ENCODE results near the gene SEC23B. TPM values are rescaled to one million over a fixed set of nuclear protein-coding genes. Genes with fewer than 3 reads are reported as not detected.

The SEC23B gene
- total RNA-seq, 5 donors from 2014 or later (not counting 1 experiment from before 2014, with no cell fraction given): 34.7 to 51.3 (median 42.1) TPM

DNA sequence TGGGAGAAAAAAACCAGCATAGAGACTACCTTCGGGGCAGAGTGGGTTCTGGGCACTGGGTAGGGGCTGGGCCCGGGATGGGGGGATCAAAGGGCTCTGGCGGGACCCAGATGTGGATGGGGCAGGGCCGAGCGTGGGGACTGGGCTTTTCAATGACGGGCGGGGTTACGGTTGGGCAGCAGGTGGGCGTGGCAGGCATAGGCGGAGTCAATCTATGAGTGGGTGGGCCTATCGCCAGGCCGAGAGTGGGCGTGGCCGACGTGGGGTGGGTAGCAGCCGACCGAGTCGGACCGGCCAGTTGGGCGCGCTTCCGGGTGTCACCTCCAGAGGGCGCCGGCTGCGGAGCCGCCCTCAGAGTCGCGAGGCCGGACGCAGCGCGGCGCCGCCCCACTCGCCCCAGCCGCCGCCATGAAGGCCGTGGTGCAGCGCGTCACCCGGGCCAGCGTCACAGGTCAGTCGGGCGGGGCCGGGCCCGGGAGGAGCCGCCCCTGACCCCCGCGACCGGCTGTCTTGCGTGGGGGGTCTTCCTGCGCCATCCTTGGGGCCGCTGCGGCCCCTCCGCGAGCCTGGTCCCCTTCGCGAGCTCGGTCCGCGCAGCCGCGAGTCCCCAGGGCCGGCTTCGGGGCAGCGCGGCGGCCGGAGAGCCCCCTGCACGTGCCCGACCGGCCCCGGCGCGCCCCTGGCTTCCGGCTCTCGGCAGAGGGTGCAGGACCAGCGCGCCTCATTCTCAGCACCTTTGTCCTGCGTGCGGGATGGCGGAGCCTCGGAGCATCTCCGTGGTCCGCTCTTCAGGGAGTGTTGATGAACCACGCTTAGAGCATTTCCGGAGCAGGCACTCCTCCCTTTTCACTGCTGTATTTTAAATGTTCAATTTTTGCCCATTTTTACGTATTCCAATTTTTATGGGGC lies 80.2 kb downstream of the SEC23B start, which contains the start of gene DTD1:
Gene DTD1 (plus strand): TSS at position 390 of the 909 bp plus-strand sequence. CDS start 19 bp downstream, at position 409.
- ChIA-PET CTCF (interaction anchor here in 1 of 2 donors (0.7 kb wide), 1 partner anchor 80 kb away, joined by 3 read pairs; the partner anchor contains the start of gene SEC23B), POLR2A (no interaction called here)
- WGBS (ENCODE audit: insufficient coverage): under 1% methylated on average over 83 of the region's 88 CpGs
- Mint-ChIP-seq H3K4me3 (peak within 1 kb of the TSS; percentile 87 to 88 (median 88)), H3K27ac (peak within 1 kb of the TSS; percentile 85 to 91), H3K27me3 (peaks cover 5 to 8% of the 10 kb centered on the region in 2 donors), H3K4me1 (peaks cover 28 to 36% (median 35%) of the 10 kb centered on the region in 3 donors), H3K36me3 (no peaks in the 10 kb centered on the region), H3K9me3 (no peaks in the 10 kb centered on the region)
- Histone ChIP-seq H3K4me1 (ENCODE audit: control insufficient read depth in 1 of 2, extremely low read depth in 1 of 2, insufficient read depth in 2 of 2, low read length in 2 of 2) (peaks cover 7 to 15% of the 10 kb centered on the region in 2 experiments), H3K9me3 (no peaks in the 10 kb centered on the region), H3K36me3 (ENCODE audit: control insufficient read depth in 2 of 2, extremely low read depth in 1 of 2, insufficient read depth in 1 of 2, low read length in 1 of 2) (no peaks in the 10 kb centered on the region), H3K27me3 (replicated peaks in 1 of 2; ENCODE audit: control insufficient read depth in 2 of 2, extremely low read depth in 1 of 2, insufficient read depth in 2 of 2, low read length in 1 of 2) (no peaks in the 10 kb centered on the region), H3K4me3 (ENCODE audit: control insufficient read depth in 1 of 2, extremely low read depth in 1 of 2, low read length in 1 of 2) (peak within 1 kb of the TSS; percentile 79), H3K27ac (ENCODE audit: low read length) (peak within 1 kb of the TSS; percentile 74)
- ATAC-seq (replicated peaks in 1 of 4): peak; percentile 79 to 85 (median 80)
- DNase-seq: peak; percentile 19 to 83 (median 53)

GRCh38 chr20:18588574-18588933 lies 80.8 kb downstream of the SEC23B start:
- DNase-seq: peak in 2 of 35 experiments; percentile 2 to 16
- Mint-ChIP-seq H3K27me3 (peaks cover 5 to 8% of the 10 kb centered on the region in 2 donors), H3K4me1 (peaks cover 28 to 36% (median 35%) of the 10 kb centered on the region in 3 donors), H3K27ac (peak overlapping the region; percentile 74 to 91), H3K9me3 (no peaks in the 10 kb centered on the region), H3K36me3 (no peaks in the 10 kb centered on the region), H3K4me3 (peak overlapping the region; percentile 87 to 88 (median 88))
- WGBS (ENCODE audit: insufficient coverage): 7% methylated on average over 9 of the region's 18 CpGs
- CTCF ChIA-PET: interaction anchor here (0.5 to 0.7 kb wide), 2 partner anchors 81 to 836 kb away, joined by 3 read pairs; partner anchors contain the start of gene SEC23B (in 1 of the 2)
- ATAC-seq (replicated peaks in 1 of 4): peak in 3 of 4 experiments; percentile 6 to 21 (median 10)
- H3K4me1 ChIP-seq (ENCODE audit: control insufficient read depth in 1 of 2, extremely low read depth in 1 of 2, insufficient read depth in 2 of 2, low read length in 2 of 2): peaks cover 7 to 15% of the 10 kb centered on the region in 2 experiments
- no peaks in the 10 kb centered on the region for H3K9me3 ChIP-seq
- H3K4me3 ChIP-seq (ENCODE audit: control insufficient read depth in 1 of 2, extremely low read depth in 1 of 2, low read length in 1 of 2): peak overlapping the region; percentile 79
- H3K27ac ChIP-seq (ENCODE audit: low read length): peak overlapping the region; percentile 74
- POLR2A ChIA-PET: interaction anchor here in 1 of 2 donors (1.2 kb wide), 1 partner anchor 81 kb away, joined by 6 read pairs; the partner anchor contains the start of gene SEC23B
- no peaks in the 10 kb centered on the region for H3K36me3 ChIP-seq (ENCODE audit: control insufficient read depth in 2 of 2, extremely low read depth in 1 of 2, insufficient read depth in 1 of 2, low read length in 1 of 2)
- no peaks in the 10 kb centered on the region for H3K27me3 ChIP-seq (replicated peaks in 1 of 2; ENCODE audit: control insufficient read depth in 2 of 2, extremely low read depth in 1 of 2, insufficient read depth in 2 of 2, low read length in 1 of 2)

DNA sequence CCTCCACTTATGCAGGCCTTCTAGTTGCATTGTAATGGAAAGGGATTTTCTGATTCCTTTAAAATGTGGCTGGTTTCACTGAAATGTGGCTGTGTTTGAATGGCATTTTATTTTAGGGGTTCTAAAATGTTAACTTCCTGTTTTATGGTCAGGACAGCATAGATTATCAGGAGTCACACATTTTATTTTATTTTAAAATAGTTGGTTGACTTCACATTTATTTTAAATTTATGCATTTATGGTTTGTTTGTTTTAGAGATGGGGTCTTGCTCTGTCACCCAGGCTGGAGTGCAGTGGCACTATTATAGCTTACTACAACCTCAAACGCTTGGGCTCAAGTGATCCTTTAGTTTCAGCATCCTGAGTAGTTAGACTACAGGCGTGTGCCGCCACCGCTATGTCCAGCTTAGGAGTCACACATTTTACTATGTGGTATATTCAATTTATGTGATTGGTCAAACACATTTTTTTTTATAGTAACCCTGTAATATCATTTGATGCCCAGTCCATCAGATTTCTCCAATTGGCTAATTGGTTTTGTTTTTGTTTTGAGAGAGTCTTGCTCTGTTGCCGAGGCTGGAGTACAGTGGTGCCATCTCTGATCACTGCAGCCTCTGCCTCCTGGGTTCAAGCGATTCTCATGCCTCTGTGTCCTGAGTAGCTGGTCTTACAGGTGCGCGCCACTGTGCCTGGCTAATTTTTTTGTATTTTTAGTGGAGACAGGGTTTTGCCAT lies 82.4 kb downstream of the SEC23B start:
- DNase-seq: no peak
- H3K9me3 Mint-ChIP-seq: no peaks in the 10 kb centered on the region
- H3K27me3 Mint-ChIP-seq: no peaks in the 10 kb centered on the region
- ChIA-PET CTCF (interaction anchor here (0.6 to 1.7 kb wide), 2 partner anchors 83 to 176 kb away, joined by 3 to 5 read pairs; partner anchors contain the start of gene SEC23B (in 1 of the 2)), POLR2A (interaction anchor here in 1 of 2 donors (1.2 kb wide), 1 partner anchor 83 kb away, joined by 6 read pairs; the partner anchor contains the start of gene SEC23B)
- ATAC-seq (replicated peaks in 1 of 4): no peak
- Histone ChIP-seq H3K4me1 (ENCODE audit: control insufficient read depth in 1 of 2, extremely low read depth in 1 of 2, insufficient read depth in 2 of 2, low read length in 2 of 2) (peaks cover 7 to 15% of the 10 kb centered on the region in 2 experiments), H3K36me3 (ENCODE audit: control insufficient read depth in 2 of 2, extremely low read depth in 1 of 2, insufficient read depth in 1 of 2, low read length in 1 of 2) (peaks cover 0 to 2% of the 10 kb centered on the region in 2 donors), H3K4me3 (ENCODE audit: control insufficient read depth in 1 of 2, extremely low read depth in 1 of 2, low read length in 1 of 2) (no peak overlapping the region), H3K27ac (ENCODE audit: low read length) (no peak overlapping the region), H3K9me3 (no peaks in the 10 kb centered on the region), H3K27me3 (replicated peaks in 1 of 2; ENCODE audit: control insufficient read depth in 2 of 2, extremely low read depth in 1 of 2, insufficient read depth in 2 of 2, low read length in 1 of 2) (no peaks in the 10 kb centered on the region)
- peak overlapping the region in 2 of 3 donors; percentile 45 to 88 for H3K4me3 Mint-ChIP-seq
- H3K4me1 Mint-ChIP-seq: peaks cover 28 to 36% (median 35%) of the 10 kb centered on the region in 3 donors
- 93% methylated on average over 4 of the region's 8 CpGs for WGBS (ENCODE audit: insufficient coverage)
- H3K27ac Mint-ChIP-seq: peak overlapping the region in 1 of 2 donors; percentile 37
- peaks cover 2% of the 10 kb centered on the region for H3K36me3 Mint-ChIP-seq

DNA sequence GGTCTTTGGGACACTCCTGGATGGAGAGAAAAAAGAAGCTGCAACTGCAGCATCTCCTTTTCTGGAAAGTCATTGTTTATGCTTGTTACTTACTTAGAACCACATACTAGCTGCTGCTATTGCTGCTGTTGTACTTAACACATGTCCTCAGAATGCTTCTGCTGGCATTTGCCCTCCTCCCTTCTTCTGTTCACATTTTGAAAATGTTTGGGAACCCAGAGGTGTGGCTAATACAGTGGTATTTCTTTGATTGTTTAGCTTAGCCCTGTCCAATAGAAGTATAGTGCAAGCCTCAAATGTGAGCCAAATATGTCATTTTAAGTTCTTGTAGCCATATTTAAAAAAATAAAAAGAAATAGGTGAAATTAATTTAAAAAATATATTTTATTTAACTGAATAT lies 88.5 kb downstream of the SEC23B start:
- H3K4me1 Mint-ChIP-seq: peaks cover 0 to 4% (median 0%) of the 10 kb centered on the region in 3 donors
- POLR2A ChIA-PET: no interaction called here
- H3K27ac Mint-ChIP-seq: peak overlapping the region in 1 of 2 donors; percentile 6
- no peak overlapping the region for H3K4me3 Mint-ChIP-seq
- peaks cover 0 to 11% of the 10 kb centered on the region in 2 donors for H3K36me3 ChIP-seq (ENCODE audit: control insufficient read depth in 2 of 2, extremely low read depth in 1 of 2, insufficient read depth in 1 of 2, low read length in 1 of 2)
- CTCF ChIA-PET: no interaction called here
- H3K36me3 Mint-ChIP-seq: peaks cover 37% of the 10 kb centered on the region
- H3K9me3 Mint-ChIP-seq: no peaks in the 10 kb centered on the region
- H3K4me1 ChIP-seq (ENCODE audit: control insufficient read depth in 1 of 2, extremely low read depth in 1 of 2, insufficient read depth in 2 of 2, low read length in 2 of 2): no peaks in the 10 kb centered on the region
- H3K27ac ChIP-seq (ENCODE audit: low read length): no peak overlapping the region
- no peaks in the 10 kb centered on the region for H3K9me3 ChIP-seq
- DNase-seq (no peak), ATAC-seq (replicated peaks in 1 of 4) (no peak)
- no peaks in the 10 kb centered on the region for H3K27me3 Mint-ChIP-seq
- no peak overlapping the region for H3K4me3 ChIP-seq (ENCODE audit: control insufficient read depth in 1 of 2, extremely low read depth in 1 of 2, low read length in 1 of 2)
- no peaks in the 10 kb centered on the region for H3K27me3 ChIP-seq (replicated peaks in 1 of 2; ENCODE audit: control insufficient read depth in 2 of 2, extremely low read depth in 1 of 2, insufficient read depth in 2 of 2, low read length in 1 of 2)

DNA sequence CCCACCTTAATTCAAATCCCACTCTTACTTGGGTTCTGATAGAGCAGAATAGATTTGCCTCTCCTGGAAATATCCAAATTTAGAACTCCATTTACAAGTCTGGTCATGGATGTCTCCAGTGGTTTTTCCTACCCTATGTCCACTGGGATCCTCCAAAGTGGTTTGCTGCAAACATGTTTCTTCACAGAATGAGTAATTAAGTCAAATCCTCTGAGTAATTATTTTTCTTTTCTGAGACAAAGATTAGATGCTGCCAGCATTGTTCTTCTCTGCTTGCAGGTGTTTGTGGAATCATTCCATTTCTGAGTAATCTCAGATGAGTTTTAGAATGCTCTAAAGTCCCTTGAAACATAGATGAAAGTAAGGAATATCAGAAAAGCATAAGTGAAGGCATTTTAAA lies 102.0 kb downstream of the SEC23B start:
- Mint-ChIP-seq H3K36me3 (peaks cover 29% of the 10 kb centered on the region), H3K27ac (no peak overlapping the region), H3K9me3 (no peaks in the 10 kb centered on the region), H3K4me1 (peaks cover 0 to 6% (median 4%) of the 10 kb centered on the region in 3 donors), H3K27me3 (no peaks in the 10 kb centered on the region), H3K4me3 (no peak overlapping the region)
- POLR2A ChIA-PET: no interaction called here
- H3K4me3 ChIP-seq (ENCODE audit: control insufficient read depth in 1 of 2, extremely low read depth in 1 of 2, low read length in 1 of 2): no peak overlapping the region
- no peak overlapping the region for H3K27ac ChIP-seq (ENCODE audit: low read length)
- peaks cover 0 to 3% of the 10 kb centered on the region in 2 donors for H3K36me3 ChIP-seq (ENCODE audit: control insufficient read depth in 2 of 2, extremely low read depth in 1 of 2, insufficient read depth in 1 of 2, low read length in 1 of 2)
- no peaks in the 10 kb centered on the region for H3K4me1 ChIP-seq (ENCODE audit: control insufficient read depth in 1 of 2, extremely low read depth in 1 of 2, insufficient read depth in 2 of 2, low read length in 2 of 2)
- DNase-seq (no peak), ATAC-seq (replicated peaks in 1 of 4) (no peak)
- H3K9me3 ChIP-seq: no peaks in the 10 kb centered on the region
- no peaks in the 10 kb centered on the region for H3K27me3 ChIP-seq (replicated peaks in 1 of 2; ENCODE audit: control insufficient read depth in 2 of 2, extremely low read depth in 1 of 2, insufficient read depth in 2 of 2, low read length in 1 of 2)
- CTCF ChIA-PET: no interaction called here
